C4-2B (cell line): ENCODE data around the gene KIAA0825.

Experiments used
- CTCF ChIP-seq: fragments of 450-650 bp; conservative IDR thresholded peaks from 2 replicates; pipeline ENCODE4 v1.5.1; 2017; ENCODE audit warnings: mild to moderate bottlenecking
- ZFX ChIP-seq: fragments of 450-650 bp; IDR thresholded peaks from 2 replicates; pipeline ENCODE4 v1.6.1; 2017

GRCh38 chr5:94260096-94260495 lies 358.3 kb downstream of the KIAA0825 start:
- TF ChIP-seq CTCF (no peak), ZFX (no peak)
